AG04450 (cell line): ENCODE results near the gene EXOC7. TPM values are rescaled to one million over a fixed set of nuclear protein-coding genes. Genes with fewer than 3 reads are reported as not detected.

Experiments used
- CTCF ChIA-PET: fragments of 300-600, 350-600 bp; formaldehyde crosslinking; extraction: SDS; loops from one replicate; lab custom pipeline; 2022; ENCODE audit warnings: antibody characterized with exemption, inconsistent platforms; lab: Charles Lee
- POLR2A ChIA-PET: fragments of 350-600 bp; formaldehyde crosslinking; extraction: SDS; loops from one replicate; lab custom pipeline; 2021; ENCODE audit warnings: antibody characterized with exemption, inconsistent platforms; lab: Yijun Ruan, JAX
- DNase-seq: peaks from one replicate; pipeline ENCODE4 v3.0.0-alpha.2; 2011; ENCODE audit warnings: low read depth, low spot score
- H3K27ac ChIP-seq: one replicate; pipeline ENCODE4 v1.5.1; 2012; ENCODE audit warnings: low read depth, low read length, control low read depth
- H3K27me3 ChIP-seq: one replicate; pipeline ENCODE4 v1.6.0; 2012; ENCODE audit warnings: low read length; ENCODE audit not compliant: control insufficient read depth, insufficient read depth
- H3K4me3 ChIP-seq: 2 replicates; pipeline ENCODE4 v1.5.1; 2011; ENCODE audit warnings: mild to moderate bottlenecking, low read depth, low read length, control low read depth
- H3K9me3 ChIP-seq: 2 replicates; pipeline ENCODE4 v1.5.1; 2012; ENCODE audit warnings: low read length; ENCODE audit not compliant: control insufficient read depth, insufficient read depth
- polyA plus RNA-seq: library from polyadenylated mRNA; depleted of rRNA; stranded (reverse); fragments of >200 nt; gene quantifications from 2 replicates; pipeline ENCODE4 v1.2.3, GENCODE V29; 2011
- TF ChIP-seq, protein P1 (sequence below): IDR thresholded peaks from 2 replicates; pipeline ENCODE4 v1.5.1; 2011; ENCODE audit warnings: low read depth, low read length, control low read depth, inconsistent platforms

Gene EXOC7
- polyA plus RNA-seq, 1 experiment, result 97.6 TPM

DNA sequence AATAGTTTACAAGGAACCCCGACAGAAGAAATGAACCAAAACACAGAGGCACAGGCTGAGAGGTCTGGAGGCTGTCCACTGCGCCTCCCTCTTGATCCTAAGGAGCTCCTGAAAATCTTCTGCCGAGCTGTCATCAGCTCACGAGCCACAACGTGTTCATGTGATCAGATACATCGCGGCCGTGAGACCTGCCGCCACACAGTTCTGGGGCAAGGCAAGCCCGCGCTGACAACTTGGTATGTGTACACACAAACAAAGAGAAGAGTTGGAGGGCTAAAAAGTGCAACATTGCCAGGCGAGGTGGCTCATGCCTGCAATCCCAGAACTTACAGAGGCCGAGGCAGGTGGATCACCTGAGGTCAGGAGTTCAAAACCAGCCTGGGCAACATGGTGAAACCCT lies 7.6 kb downstream of the EXOC7 start:
- TF ChIP-seq, protein P1, sequence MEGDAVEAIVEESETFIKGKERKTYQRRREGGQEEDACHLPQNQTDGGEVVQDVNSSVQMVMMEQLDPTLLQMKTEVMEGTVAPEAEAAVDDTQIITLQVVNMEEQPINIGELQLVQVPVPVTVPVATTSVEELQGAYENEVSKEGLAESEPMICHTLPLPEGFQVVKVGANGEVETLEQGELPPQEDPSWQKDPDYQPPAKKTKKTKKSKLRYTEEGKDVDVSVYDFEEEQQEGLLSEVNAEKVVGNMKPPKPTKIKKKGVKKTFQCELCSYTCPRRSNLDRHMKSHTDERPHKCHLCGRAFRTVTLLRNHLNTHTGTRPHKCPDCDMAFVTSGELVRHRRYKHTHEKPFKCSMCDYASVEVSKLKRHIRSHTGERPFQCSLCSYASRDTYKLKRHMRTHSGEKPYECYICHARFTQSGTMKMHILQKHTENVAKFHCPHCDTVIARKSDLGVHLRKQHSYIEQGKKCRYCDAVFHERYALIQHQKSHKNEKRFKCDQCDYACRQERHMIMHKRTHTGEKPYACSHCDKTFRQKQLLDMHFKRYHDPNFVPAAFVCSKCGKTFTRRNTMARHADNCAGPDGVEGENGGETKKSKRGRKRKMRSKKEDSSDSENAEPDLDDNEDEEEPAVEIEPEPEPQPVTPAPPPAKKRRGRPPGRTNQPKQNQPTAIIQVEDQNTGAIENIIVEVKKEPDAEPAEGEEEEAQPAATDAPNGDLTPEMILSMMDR, result no peak
- Histone ChIP-seq H3K27me3 (no peaks in the 10 kb centered on the region), H3K4me3 (no peak overlapping the region), H3K27ac (no peak overlapping the region), H3K9me3 (no peaks in the 10 kb centered on the region)
- ChIA-PET CTCF (interaction anchor here (1.0 to 2.4 kb wide), 3 partner anchors 86 to 204 kb away, joined by 3 to 8 read pairs (median 4); no protein-coding TSS in a partner anchor), POLR2A (interaction anchor here (0.7 kb wide), 1 partner anchor 42 kb away, joined by 4 read pairs; no protein-coding TSS in a partner anchor)
- DNase-seq, result no peak

DNA sequence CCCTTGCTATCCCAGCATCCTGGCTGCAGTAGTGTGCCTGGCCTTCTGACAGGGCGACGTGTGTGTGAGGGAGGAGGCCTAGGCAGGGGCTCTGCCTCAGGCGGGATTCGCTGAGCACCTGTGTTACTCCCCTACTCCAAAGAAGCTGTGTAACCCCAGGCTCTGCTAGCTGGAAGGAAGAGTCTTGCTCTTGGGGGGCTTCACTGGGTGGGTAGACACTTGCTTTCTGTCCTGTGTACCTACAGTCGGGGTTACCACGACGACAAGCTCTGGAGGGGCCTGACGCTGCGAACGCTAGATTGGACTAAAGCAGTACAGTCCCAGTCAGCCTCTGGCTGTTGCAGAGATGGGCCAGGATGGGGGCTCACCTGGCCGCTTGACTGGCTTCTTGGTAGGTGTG lies 9.5 kb downstream of the EXOC7 start:
- POLR2A ChIA-PET, result interaction anchor here (1.2 kb wide), 1 partner anchor 58 kb away, joined by 3 read pairs; no protein-coding TSS in a partner anchor
- TF ChIP-seq, protein P1, result no peak
- CTCF ChIA-PET, result no interaction called here
- H3K27ac ChIP-seq, result no peak overlapping the region
- no peak overlapping the region for H3K4me3 ChIP-seq
- H3K9me3 ChIP-seq, result no peaks in the 10 kb centered on the region
- no peaks in the 10 kb centered on the region for H3K27me3 ChIP-seq
- no peak for DNase-seq

DNA sequence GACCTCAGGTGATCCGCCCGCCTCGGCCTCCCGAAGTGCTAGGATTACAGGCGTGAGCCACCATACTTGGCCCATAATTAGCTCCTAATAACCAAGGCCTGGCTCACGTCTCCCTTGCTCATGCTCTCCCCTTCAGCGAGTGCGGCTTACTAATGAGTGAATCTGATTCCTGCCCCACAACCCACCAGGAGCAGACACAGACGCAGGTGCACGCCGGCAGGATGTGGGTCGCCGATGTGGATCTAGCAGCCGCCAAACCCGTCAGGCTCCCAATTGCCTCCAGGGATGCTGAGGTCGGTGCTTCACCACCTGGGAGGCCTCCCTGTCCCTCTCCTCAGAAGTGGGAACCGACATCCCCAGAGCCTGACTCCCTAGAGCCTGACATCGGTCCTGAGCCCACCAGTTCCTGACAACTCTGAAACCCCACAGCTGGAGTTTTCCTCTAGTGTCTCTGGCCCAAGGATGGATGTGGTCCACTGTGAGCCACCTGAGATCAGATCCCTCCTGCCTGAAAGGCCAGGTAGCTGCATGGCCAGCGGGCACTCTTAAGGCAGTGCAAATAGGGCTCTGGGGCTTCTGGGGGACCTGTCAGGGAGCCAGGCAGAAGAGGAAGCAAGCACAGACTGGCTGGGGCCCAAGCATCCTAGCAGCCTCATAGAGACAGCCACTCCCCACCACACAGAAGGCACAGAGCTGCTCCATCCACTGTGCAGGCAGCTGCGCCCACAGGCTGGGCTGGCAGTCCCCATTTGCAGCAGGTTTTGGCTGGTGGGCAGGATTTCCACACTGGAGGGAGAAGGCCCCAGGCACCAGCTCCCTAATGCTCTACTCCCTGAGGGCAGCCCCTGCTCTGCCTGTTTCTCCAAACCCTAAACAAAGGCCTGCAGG lies 10.8 kb downstream of the EXOC7 start:
- no peaks in the 10 kb centered on the region for H3K9me3 ChIP-seq
- no peak overlapping the region for H3K4me3 ChIP-seq
- TF ChIP-seq, protein P1, result no peak
- ChIA-PET CTCF (interaction anchor here (0.7 kb wide), 1 partner anchor 418 kb away, joined by 9 read pairs; no protein-coding TSS in a partner anchor), POLR2A (interaction anchor here (0.5 kb wide), 1 partner anchor 228 kb away, joined by 9 read pairs; no protein-coding TSS in a partner anchor)
- DNase-seq, result no peak
- H3K27me3 ChIP-seq, result no peaks in the 10 kb centered on the region
- no peak overlapping the region for H3K27ac ChIP-seq

DNA sequence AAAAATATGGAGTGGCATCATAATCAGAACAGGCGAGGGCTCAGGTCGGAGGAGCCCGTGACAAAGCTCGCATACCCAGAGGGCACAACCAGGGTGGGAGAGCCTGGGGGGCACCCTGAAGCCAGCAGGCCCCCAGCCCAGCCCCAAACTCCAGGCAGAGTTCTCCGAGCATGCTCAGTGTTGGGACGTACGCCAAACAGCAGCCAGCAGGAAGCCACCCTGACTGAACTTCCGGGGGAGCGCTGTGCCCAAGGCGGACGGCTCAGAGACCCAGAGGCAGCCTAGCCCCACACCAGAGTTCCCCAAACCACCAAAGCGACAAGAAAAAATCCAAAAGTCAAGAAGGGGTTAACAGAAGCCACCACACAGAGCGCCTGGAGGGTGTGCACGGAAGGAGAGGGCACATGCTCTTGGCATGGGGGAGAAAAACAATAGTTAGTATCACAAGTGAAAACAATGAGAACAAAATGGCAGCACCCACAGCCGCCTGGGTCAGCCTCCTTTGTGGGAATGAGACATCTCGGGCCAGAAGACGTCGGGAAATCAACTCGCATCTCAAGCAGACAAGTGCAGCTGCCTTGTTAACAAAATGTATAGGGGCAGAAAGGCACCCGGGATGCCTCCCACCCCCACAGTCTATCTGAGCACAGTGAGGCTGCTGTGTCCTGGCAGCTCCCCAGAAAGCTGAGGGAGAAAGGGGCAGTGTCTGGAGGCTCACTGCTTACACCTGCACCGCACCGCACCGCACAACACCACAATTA lies 11.9 kb downstream of the EXOC7 start:
- ChIA-PET POLR2A (no interaction called here), CTCF (interaction anchor here (0.6 to 0.7 kb wide), 2 partner anchors 247 to 419 kb away, joined by 3 to 9 read pairs; partner anchors contain the start of gene UNC13D)
- no peak overlapping the region for H3K27ac ChIP-seq
- H3K4me3 ChIP-seq, result no peak overlapping the region
- H3K27me3 ChIP-seq, result no peaks in the 10 kb centered on the region
- no peaks in the 10 kb centered on the region for H3K9me3 ChIP-seq
- DNase-seq, result no peak
- TF ChIP-seq, protein P1, result no peak
